Fibroblast of mammary gland (primary cell): Measurements from ENCODE around the gene MYB.

ENCODE experiments used
- DNase-seq: peaks from one replicate; pipeline ENCODE4 v3.0.0-alpha.2; 2010; ENCODE audit warnings: low read depth
- H3K4me3 ChIP-seq: 2 replicates; pipeline ENCODE4 v1.5.1; 2011; ENCODE audit warnings: low read depth, mild to moderate bottlenecking, low read length, moderate library complexity; ENCODE audit not compliant: control insufficient read depth
- TF ChIP-seq, protein P1 (sequence below): conservative IDR thresholded peaks from 2 replicates; pipeline ENCODE4 v1.5.1; 2011; ENCODE audit warnings: low read depth, low read length, inconsistent platforms; ENCODE audit not compliant: control insufficient read depth, insufficient read depth

The MYB gene

DNA sequence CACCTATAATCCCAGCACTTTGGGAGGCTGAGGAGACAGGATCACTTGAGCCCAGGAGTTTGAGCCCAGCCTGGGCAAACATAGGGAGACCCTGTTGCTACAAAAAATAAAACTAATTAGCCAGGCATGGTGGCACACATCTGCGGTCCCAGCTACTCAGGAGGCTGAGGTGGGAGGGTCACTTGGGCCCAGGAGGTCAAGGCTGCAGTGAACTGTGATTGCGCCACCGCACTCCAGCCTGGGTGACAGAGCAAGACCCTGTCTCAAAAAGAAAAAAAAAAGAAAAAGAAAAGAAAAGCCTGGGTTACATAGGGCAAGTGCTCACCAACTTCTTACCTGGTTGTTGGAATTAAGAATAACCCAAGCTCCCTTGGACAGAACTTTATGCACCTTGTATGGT lies 14.6 kb upstream of the MYB start:
- no peak for DNase-seq
- H3K4me3 ChIP-seq, result no peak overlapping the region
- TF ChIP-seq, protein P1, sequence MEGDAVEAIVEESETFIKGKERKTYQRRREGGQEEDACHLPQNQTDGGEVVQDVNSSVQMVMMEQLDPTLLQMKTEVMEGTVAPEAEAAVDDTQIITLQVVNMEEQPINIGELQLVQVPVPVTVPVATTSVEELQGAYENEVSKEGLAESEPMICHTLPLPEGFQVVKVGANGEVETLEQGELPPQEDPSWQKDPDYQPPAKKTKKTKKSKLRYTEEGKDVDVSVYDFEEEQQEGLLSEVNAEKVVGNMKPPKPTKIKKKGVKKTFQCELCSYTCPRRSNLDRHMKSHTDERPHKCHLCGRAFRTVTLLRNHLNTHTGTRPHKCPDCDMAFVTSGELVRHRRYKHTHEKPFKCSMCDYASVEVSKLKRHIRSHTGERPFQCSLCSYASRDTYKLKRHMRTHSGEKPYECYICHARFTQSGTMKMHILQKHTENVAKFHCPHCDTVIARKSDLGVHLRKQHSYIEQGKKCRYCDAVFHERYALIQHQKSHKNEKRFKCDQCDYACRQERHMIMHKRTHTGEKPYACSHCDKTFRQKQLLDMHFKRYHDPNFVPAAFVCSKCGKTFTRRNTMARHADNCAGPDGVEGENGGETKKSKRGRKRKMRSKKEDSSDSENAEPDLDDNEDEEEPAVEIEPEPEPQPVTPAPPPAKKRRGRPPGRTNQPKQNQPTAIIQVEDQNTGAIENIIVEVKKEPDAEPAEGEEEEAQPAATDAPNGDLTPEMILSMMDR, result no peak

DNA sequence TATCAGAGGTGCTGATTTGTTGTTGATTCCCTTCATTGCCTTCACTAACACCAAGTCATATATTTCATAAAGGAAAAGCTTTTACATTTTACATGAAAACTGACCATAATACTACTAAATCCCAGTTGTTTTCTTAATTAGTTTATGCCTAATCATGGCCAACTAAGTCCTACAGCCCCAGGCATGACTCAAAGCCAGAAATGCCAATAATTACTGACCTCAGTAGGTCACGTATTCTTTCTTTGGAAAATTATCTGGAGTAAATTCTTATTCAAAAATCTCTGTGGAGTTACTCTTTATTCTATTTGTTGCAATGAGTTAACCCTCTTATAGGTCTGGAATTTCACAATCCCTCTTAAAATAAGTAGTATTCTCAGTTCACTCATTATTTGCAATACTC lies 13.5 kb upstream of the MYB start:
- DNase-seq, result no peak
- H3K4me3 ChIP-seq, result no peak overlapping the region
- TF ChIP-seq, protein P1, result no peak

DNA sequence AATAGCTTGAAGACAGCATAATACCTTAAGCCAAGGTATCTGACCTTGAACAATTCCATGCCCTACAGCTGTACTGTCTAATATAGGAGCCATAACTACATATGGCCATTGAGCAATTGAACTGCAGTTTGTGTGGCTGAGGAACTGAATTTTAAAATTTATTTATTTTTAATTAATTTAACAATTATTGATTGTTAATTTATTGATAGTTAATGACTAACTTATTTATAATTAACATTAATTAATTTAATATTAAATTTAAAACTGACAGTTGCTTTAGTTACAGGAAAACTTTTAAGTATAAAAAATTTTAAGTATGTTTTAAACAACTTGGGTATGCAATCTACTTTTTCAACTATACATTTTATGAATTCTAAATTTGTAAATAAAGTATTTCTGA lies 12.3 kb upstream of the MYB start:
- TF ChIP-seq, protein P1, result no peak
- no peak overlapping the region for H3K4me3 ChIP-seq

DNA sequence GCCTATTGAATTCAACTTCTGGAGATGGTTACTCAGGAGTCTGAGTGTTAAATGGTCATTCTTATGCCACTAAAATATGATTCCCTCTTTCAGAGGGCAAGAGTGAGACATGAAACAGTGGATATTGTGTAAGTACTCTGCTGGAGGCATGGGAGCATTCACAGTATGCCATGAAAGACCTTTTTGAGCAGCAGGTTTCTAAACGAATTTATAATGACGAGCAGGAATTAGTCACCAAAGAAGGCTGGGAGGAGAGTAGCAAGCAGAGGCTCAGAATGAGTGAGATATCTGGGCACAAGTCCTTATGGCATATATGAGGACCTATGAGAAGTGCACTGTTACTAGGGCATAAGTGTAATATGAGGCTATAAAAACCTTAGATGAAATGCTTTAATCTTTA lies 10.9 kb upstream of the MYB start:
- H3K4me3 ChIP-seq, result no peak overlapping the region
- no peak for DNase-seq
- TF ChIP-seq, protein P1, result no peak

More for the DNA sequence above, 12.3 kb upstream of the MYB start:
- no peak for DNase-seq

DNA sequence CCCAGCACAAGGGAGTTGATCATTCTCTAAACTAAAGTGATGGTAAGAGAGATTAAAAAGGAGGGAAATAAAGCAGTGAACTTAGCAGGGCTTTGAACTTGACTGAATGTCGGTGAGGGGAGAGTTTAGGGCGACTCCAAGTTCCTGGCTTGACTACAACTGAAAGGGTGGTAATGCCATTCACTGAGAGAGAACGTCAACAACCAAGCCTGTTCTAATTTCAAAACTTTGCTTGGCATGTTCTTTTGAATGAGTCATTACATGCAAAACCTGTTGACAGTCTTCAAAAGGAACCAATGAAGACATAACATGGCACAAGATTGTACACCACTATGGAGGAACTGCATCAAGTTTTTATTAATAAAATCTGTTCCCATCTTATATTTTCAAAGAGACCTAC lies 10.3 kb upstream of the MYB start:
- TF ChIP-seq, protein P1, result no peak
- no peak for DNase-seq
- no peak overlapping the region for H3K4me3 ChIP-seq

DNA sequence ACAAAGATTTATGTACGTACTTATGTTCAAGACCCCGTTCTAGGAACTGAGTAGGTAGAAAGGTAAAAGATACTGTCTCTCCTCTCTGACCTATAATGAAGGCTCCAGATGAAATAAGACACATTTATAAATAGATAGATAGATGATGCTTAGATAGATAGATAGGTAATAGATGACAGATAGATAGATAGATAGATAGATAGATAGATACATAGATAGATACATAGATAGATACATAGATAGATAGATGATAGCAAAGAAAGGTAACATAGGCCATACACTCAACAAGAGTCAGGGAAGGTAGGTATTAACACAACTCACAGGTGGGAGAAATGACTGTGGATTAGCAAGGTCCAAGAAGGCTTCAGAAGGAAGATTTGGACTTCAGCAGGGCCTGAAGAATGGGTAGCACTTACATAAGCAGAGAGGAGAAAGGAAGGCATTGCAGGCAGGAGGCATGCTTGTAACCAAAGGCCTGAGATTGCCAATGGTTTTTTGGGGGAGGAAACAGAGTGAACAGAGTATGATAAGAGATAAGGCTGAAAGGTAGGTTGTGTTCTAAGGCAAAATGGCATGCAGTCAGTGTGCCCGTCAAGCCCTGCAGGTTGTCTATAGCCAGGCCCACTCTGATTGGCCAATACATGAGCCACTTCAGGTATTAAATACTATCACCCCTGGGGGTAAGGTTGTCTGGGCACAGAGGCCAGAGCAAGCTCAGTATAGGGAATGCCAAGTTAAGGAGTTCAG lies 7.7 kb upstream of the MYB start:
- no peak for DNase-seq
- TF ChIP-seq, protein P1, result no peak
- H3K4me3 ChIP-seq, result no peak overlapping the region
